Bone marrow (tissue), 2 donors: ENCODE results near the gene PIK3C2G.

Experiments
- DNase-seq, 2 donors: peaks; one replicate each; lab custom pipeline; 2025; lab: John Stamatoyannopoulos, UW

Gene PIK3C2G

GRCh38 chr12:18414671-18415070 lies 153.4 kb downstream of the PIK3C2G start:
- no peak for DNase-seq

DNA sequence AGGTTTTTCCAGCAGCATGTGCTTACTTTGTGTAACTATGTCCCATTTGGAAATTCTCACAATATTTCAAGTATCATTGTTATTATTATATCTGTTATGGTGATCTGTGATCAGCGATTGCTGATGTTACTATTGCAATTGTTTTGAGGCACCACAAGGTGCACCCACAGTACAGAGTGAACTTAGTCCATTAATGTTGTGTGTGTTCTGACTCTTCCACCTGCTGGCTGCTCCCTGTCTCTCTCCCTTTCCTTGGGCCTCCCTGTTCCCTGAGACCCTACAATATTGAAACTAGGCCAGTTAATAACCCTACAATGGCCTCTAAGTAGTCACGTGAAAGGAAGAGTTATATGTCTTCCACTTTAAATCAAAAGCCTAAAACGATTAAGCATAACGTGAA lies 153.9 kb downstream of the PIK3C2G start:
- DNase-seq = no peak

DNA sequence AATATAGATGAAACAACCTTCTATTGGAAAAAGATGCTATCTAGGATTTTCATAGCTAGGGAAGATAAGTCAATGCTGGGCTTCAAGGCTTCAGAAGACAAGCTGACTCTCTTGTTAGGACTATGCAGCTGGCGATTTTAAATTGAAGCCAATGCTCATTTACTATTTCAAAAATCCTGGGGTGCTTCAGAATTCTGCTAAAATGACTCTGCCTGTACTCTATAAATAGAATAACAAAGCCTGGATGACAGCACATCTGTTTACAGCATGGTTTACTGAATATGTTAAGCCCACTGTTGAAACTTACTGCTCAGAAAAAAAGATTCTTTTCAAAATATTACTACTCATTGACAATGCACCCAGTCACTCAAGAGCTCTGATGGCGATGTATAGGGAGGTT lies 155.1 kb downstream of the PIK3C2G start:
- no peak for DNase-seq

DNA sequence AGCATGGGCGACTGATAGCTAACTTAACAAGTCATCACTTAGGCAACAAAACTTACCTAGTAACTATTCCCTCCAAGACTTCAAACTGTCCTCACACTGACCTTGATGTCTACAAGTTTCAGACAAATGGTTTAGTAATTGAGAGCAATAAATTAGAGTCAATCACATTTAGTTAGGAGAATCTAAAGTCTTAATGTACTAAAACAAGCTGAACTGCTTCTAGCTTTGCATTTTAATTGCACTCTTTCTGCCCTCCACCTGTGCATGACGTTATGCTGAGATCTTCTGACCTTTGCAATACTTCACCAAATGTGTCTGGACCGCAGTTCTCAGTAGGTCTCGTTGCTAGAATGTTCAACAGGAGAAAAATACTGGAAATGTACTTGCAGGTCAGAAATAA lies 158.0 kb downstream of the PIK3C2G start:
- DNase-seq = no peak

- no peak for DNase-seq
Measured at GRCh38 chr12:18421867-18422266, 160.5 kb downstream of the PIK3C2G start.

- DNase-seq = no peak
Measured at GRCh38 chr12:18422871-18423270, 161.6 kb downstream of the PIK3C2G start.

- DNase-seq = no peak
Measured at GRCh38 chr12:18424857-18425256, 163.5 kb downstream of the PIK3C2G start.

GRCh38 chr12:18427520-18427919 lies 166.2 kb downstream of the PIK3C2G start:
- no peak for DNase-seq

GRCh38 chr12:18428416-18428815 lies 167.1 kb downstream of the PIK3C2G start:
- no peak for DNase-seq

DNA sequence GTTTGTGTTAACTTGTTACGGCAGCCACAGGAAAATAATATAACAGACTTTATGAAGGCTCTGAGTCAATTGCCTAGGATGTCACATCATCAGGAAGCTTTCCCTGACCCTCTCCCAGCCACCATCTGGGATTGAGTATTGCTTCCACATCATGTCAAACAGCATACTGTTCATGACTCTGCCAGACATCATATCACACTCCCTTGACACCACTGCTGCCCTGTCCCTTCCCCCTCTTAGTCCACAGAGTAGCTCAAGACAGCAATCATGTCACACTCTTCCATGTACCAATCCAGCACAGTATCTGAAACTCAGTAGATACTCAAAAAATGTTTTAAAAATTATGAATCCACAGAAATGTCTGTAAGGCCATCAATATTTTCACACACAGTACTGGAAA lies 168.0 kb downstream of the PIK3C2G start:
- DNase-seq = no peak

DNA sequence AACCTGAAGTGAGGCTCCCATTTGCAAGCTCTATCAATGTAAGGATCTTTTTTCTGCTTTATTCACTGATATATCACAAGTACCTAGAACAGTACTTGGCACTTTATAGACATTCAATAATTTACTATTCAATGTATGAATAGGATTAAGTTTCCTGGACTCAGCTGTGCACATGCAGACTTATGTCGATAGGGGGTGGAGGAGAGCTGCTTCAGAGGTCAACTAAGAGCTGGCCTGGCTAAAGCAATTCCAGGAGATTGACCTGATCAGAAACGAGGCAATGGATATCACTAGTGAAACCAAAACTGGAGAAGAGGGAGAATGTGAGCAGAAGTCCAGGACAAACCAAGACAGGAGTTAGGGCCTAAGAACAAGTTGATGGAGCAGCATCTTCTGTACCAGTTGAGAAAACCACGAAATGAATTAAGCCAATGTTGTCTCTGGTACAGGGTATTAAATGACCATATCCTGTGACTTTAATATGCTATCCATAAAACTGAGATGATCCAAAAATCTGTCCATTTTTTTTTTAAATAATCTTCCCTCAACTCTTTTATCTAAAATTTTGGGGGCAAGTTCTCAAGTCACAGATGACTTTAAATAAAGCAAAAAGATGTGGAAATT lies 169.2 kb downstream of the PIK3C2G start:
- DNase-seq = no peak

- no peak for DNase-seq
Measured at GRCh38 chr12:18431771-18432170, 170.5 kb downstream of the PIK3C2G start.

- no peak for DNase-seq
Measured at GRCh38 chr12:18432206-18432605, 170.9 kb downstream of the PIK3C2G start.

- DNase-seq = no peak
Measured at GRCh38 chr12:18436170-18436569, 174.9 kb downstream of the PIK3C2G start.

DNA sequence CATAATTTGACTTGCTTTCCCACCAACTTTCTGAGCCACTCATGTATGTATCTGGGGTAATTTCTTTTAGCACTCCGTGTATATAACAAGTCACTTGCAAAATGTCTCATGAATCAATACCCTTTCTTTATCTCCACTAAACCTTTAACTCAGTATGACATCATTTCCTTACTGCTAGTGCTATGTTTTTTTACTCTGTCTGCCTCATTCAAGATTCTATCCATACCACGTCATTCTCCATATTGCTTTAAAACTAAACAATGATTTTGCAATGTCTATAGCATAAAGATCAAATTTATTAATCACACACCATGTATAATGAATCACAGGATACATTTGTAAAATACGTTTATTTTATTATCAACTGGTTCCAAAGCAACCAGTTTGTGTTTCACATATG lies 178.2 kb downstream of the PIK3C2G start:
- DNase-seq = no peak

DNA sequence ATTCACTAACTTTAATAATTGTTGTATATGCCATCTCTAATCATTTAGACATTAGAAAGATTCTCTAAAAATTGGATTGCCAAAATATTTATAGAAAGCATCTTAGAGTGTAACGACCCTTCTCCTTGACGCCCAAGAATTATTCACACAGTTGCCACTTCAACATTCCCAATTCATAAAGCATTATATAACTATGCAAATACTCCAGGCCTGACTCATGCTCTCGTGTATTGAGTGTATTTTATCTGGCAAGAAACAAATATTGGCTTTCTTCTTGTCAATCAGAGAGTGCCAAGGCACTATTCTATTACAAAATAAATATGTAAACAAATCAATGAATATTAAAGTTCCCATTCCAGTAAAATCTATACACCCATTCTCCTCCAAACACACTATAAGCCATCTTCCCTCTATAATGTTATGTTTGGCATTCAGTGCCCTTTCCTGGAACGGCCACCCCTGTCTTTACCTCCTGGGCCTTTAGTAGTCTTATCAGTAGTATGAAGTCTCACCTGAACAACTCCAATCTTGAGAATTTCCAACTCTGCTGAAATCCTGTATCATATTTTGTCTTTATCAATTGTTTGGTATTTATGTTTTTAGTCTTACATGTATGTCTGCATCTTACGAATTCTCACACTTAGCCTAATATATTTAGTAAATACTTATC lies 182.6 kb downstream of the PIK3C2G start:
- no peak for DNase-seq

DNA sequence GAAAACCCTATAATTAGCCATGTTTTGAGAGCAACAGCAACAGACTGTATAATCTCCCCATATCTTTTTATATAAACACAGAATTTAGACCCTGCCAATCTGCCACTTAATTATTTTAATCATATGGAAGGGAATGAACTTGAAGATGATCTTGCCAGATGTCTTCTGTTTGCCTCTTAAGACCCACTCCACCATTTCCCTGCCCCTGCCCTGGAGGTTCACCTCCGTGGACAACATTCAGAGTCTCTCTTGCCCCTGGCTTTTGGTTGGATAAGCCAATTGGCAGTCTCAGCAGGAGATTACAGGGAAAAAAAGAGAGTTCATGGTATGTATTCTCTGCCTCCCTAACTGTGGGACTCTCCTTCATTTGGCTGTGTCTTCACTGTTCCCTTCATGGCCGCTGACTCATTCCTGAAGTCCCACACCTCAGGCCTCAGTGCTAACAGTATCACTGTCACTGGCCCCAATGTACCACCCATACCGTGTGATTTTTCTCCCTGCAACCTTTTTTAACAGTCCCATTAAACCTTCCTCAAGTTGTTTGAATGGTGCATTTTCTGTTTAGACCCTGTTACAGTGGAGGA lies 184.8 kb downstream of the PIK3C2G start:
- no peak for DNase-seq

GRCh38 chr12:18454330-18454729 lies 193.0 kb downstream of the PIK3C2G start:
- DNase-seq = no peak

DNA sequence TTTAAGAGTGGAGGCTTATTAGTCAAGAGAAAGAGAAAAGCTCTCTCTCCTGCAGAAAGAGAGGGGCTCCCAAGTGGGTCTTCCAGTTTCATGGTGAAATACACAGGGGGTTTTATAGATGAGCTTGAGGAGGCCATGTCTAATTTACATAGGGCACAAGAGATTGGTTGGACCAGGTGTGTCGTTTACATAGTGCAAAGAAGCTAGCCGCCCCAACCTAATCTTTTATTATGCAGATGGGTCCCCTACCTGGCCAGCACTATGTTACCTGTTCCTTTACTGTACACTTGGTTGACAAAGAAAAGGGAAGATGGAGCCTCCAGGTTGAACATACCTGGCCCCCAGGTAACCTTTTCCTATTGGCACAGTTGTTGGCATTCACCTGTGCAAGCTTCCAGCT lies 195.0 kb downstream of the PIK3C2G start:
- no peak for DNase-seq

- DNase-seq = no peak
Measured at GRCh38 chr12:18457362-18457761, 196.0 kb downstream of the PIK3C2G start.

DNA sequence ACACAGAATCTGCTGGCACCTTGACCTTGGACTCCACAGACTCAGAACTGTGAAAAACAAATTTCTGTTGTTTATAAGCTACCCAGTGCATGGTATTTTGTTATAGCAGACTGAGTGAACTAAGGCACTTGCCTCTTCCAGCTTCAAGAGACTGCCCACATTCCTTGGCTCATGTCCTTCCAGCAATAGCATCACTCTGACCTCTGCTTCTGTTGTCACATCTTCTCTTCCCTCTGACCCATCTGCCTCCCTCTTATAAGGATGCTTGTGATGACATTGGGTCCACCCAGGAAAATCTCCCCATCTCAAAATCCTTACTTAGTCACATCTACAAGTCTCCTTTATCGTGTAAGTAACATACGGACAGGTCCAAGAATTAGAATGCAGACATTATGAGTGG lies 200.4 kb downstream of the PIK3C2G start:
- no peak for DNase-seq

GRCh38 chr12:18462442-18462841 lies 201.1 kb downstream of the PIK3C2G start:
- no peak for DNase-seq

- DNase-seq = no peak
Measured at GRCh38 chr12:18467620-18468245, 206.4 kb downstream of the PIK3C2G start.
